Endothelial cell of umbilical vein (primary cell): ENCODE results near the gene ABCD3. TPM values are rescaled to one million over a fixed set of nuclear protein-coding genes. Genes with fewer than 3 reads are reported as not detected.

Experiments used
- BruUV-seq: library from RNA; stranded (reverse); fragments of 400-500 nt; replicated peaks from 2 replicates; lab custom pipeline; 2021; lab: Mats Ljungman, UMichigan
- CTCF ChIA-PET: fragments of 300-600, 350-600 bp; sonication (Branson Sonifier 250); formaldehyde crosslinking; loops from one replicate; lab custom pipeline; 2021; ENCODE audit warnings: antibody characterized with exemption, inconsistent platforms; lab: Charles Lee
- POLR2A ChIA-PET: fragments of 300-600, 350-600 bp; sonication (Branson Sonifier 250); formaldehyde crosslinking; loops from one replicate; lab custom pipeline; 2021; ENCODE audit warnings: antibody characterized with exemption, inconsistent platforms; lab: Charles Lee
- DNase-seq: peaks from one replicate; pipeline ENCODE4 v3.0.0-alpha.2; 2011; ENCODE audit warnings: low read depth, low spot score
- FAIRE-seq: peaks from 2 replicates; lab custom pipeline; 2011; peaks lifted over from hg19 to GRCh38; lab: Jason Lieb, UNC
- H2AFZ ChIP-seq: 2 replicates; pipeline ENCODE4 v1.6.0; 2012; ENCODE audit warnings: low read depth, low read length, control low read depth, inconsistent platforms
- H3K27ac ChIP-seq: 2 replicates; pipeline ENCODE4 v1.5.1; 2011; ENCODE audit warnings: low read depth, mild to moderate bottlenecking, control low read depth, low read length, moderate library complexity; ENCODE audit not compliant: insufficient read depth
- H3K27me3 ChIP-seq, 2 experiments: 2 replicates each; pipeline versions ENCODE4 v1.6.0 to v1.6.1; 2011; ENCODE audit warnings: low read length in 2 of 2, mixed read lengths in 1 of 2; ENCODE audit not compliant: control insufficient read depth in 2 of 2, insufficient read depth in 2 of 2
- H3K36me3 ChIP-seq, 2 experiments: 2 replicates in 1 of 2; 3 replicates in 1 of 2; pipeline ENCODE4 v1.5.1; 2011; ENCODE audit warnings: low read length in 2 of 2, mild to moderate bottlenecking in 1 of 2, moderate library complexity in 1 of 2; ENCODE audit not compliant: control insufficient read depth in 2 of 2, insufficient read depth in 2 of 2; ENCODE audit errors: extremely low read depth in 1 of 2
- H3K4me1 ChIP-seq: 3 replicates; pipeline ENCODE4 v1.5.1; 2011; ENCODE audit warnings: mild to moderate bottlenecking, low read length; ENCODE audit not compliant: control insufficient read depth, insufficient read depth; ENCODE audit errors: extremely low read depth
- H3K4me2 ChIP-seq: 2 replicates; pipeline ENCODE4 v1.6.1; 2011; ENCODE audit warnings: low read length, control low read depth, mixed read lengths; ENCODE audit not compliant: insufficient read depth
- H3K4me3 ChIP-seq, 3 experiments: fragments of 200-600 bp in 1 of 3; sonication (generic), shearing (Covaris generic) in 1 of 3; replicated peaks in 1 of 3; 2 replicates each; pipeline ENCODE4 v1.5.1; 2011 to 2016; ENCODE audit warnings: control low read depth in 3 of 3, low read length in 3 of 3, mild to moderate bottlenecking in 2 of 3, inconsistent platforms in 1 of 3, low read depth in 1 of 3, moderate library complexity in 1 of 3; ENCODE audit not compliant: insufficient read depth in 1 of 3
- H3K79me2 ChIP-seq: 2 replicates; pipeline ENCODE4 v1.6.0; 2012; ENCODE audit warnings: low read length, inconsistent platforms; ENCODE audit not compliant: control insufficient read depth, insufficient read depth
- H3K9ac ChIP-seq: replicated peaks from 2 replicates; pipeline ENCODE3; 2011; ENCODE audit warnings: low read length, control low read depth; ENCODE audit not compliant: insufficient read depth; ENCODE audit errors: extremely low read depth
- H3K9me1 ChIP-seq: replicated peaks from 3 replicates; pipeline ENCODE4 v1.6.0; 2011; ENCODE audit warnings: mild to moderate bottlenecking, low read length; ENCODE audit not compliant: control insufficient read depth, insufficient read depth; ENCODE audit errors: extremely low read depth
- H3K9me3 ChIP-seq: replicated peaks from 2 replicates; pipeline ENCODE4 v1.5.1; 2012; ENCODE audit warnings: low read length, inconsistent platforms; ENCODE audit not compliant: control insufficient read depth, insufficient read depth
- H4K20me1 ChIP-seq: replicated peaks from 2 replicates; pipeline ENCODE3; 2011; ENCODE audit warnings: mild to moderate bottlenecking, low read length; ENCODE audit not compliant: control insufficient read depth, insufficient read depth; ENCODE audit errors: extremely low read depth
- EZH2 ChIP-seq: IDR thresholded peaks from 2 replicates; pipeline ENCODE4 v1.6.1; 2012; ENCODE audit warnings: borderline replicate concordance, low read depth, mild to moderate bottlenecking, moderate library complexity, low read length, inconsistent platforms; ENCODE audit not compliant: severe bottlenecking
- FOS ChIP-seq: IDR thresholded peaks from 2 replicates; pipeline ENCODE4 v1.6.1; 2011; ENCODE audit warnings: mild to moderate bottlenecking, low read length, moderate library complexity, borderline replicate concordance; ENCODE audit not compliant: insufficient read depth
- GATA2 ChIP-seq: IDR thresholded peaks from 2 replicates; pipeline ENCODE4 v1.7.0; 2011; ENCODE audit warnings: low read depth, mild to moderate bottlenecking, moderate library complexity, mixed read lengths, low read length; ENCODE audit not compliant: insufficient read length, insufficient read depth
- JUN ChIP-seq: IDR thresholded peaks from 2 replicates; pipeline ENCODE4 v1.6.1; 2011; ENCODE audit warnings: borderline replicate concordance, low read depth; ENCODE audit not compliant: insufficient read length, insufficient read depth
- MYC ChIP-seq: IDR thresholded peaks from one replicate; pipeline ENCODE4 v1.6.1; 2011; ENCODE audit warnings: mild to moderate bottlenecking, low read depth, low read length
- POLR2A ChIP-seq: IDR thresholded peaks from 2 replicates; pipeline ENCODE4 v1.6.1; 2012; ENCODE audit warnings: low read depth, mild to moderate bottlenecking, control low read depth, low read length
- POLR2AphosphoS5 ChIP-seq: IDR thresholded peaks from 2 replicates; pipeline ENCODE4 v1.6.1; 2012; ENCODE audit warnings: low read depth, mild to moderate bottlenecking, control low read depth, low read length, moderate library complexity; ENCODE audit not compliant: insufficient read depth
- dilution Hi-C: fragments of 300-500 bp; cut with MboI; formaldehyde crosslinking; loops from one replicate; pipeline ENCODE4 v1.15.0; 2019; ENCODE audit warnings: low sequenced_read_pairs; ENCODE audit not compliant: extremely low pct_ligation_motif_present
- intact Hi-C: fragments of 100-400 bp; cut with micrococcal nuclease; formaldehyde crosslinking; loops from one replicate; pipeline ENCODE4 v1.10.0; 2022
- polyA plus RNA-seq, 4 experiments: library from polyadenylated mRNA; depleted of rRNA in 3 of 4; stranded (reverse) in 3 of 4; unstranded in 1 of 4; fragments of >200 nt; gene quantifications; 2 replicates each; pipeline versions ENCODE4 v1.2.1 to v1.2.3, GENCODE V29; 2011 to 2012; ENCODE audit warnings: missing spikeins in 1 of 4
- total RNA-seq: library from RNA; stranded (reverse); gene quantifications from 2 replicates; pipeline ENCODE4 v1.2.3, GENCODE V29; 2021
- TF ChIP-seq, protein P1 (sequence below), 2 donors: IDR thresholded peaks; 1 replicate in 1 of 2; 2 replicates in 1 of 2; pipeline ENCODE4 v1.5.1; 2011; ENCODE audit warnings: low read length in 2 of 2, mild to moderate bottlenecking in 2 of 2, moderate library complexity in 2 of 2, control low read depth in 1 of 2, inconsistent platforms in 1 of 2, low read depth in 1 of 2; ENCODE audit not compliant: insufficient read depth in 1 of 2; ENCODE audit errors: extremely low read depth in 1 of 2

ABCD3 gene
- total and polyA plus RNA-seq, 2 donors (not counting 3 experiments of a cell fraction or from before 2014, with no cell fraction given), result 6.3 to 31.6 TPM

DNA sequence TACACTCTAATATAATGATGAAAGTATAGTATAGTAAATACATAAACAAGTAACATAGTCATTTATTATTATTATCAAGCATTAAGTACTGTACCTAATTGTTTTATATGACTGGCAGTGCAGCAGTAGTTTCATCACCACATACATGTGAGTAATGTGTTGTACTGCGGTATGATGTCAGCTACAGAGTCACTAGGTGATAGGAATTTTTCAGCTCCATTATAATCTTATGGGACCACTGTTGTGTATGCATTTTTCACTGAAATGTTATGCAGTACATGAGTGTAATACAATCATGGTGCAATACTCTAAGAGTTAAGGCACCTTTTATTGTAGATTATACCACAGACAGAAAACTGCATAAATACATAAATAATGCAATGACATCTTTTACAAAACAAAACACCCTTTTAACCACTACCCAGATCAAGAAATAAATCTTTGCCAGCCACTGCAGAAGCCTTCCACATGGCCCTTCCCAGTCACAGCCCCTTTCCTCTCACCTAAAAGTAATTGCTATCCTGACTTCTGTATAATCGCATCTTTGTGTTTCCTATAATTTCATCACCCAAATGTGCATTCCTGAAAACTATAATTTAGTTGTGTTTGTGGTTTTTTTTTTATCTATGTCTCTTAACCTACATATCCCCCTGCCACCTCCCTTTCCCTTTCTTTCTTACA, 16.3 kb downstream of the ABCD3 start:
- Histone ChIP-seq H3K79me2 (peaks cover 4% of the 10 kb centered on the region), H3K4me2 (no peak overlapping the region), H3K27me3 (no peaks in the 10 kb centered on the region), H4K20me1 (peaks cover 2% of the 10 kb centered on the region), H3K9me1 (no peaks in the 10 kb centered on the region), H3K9ac (no peak overlapping the region), H3K4me3 (no peak overlapping the region), H3K4me1 (no peaks in the 10 kb centered on the region), H3K9me3 (no peaks in the 10 kb centered on the region), H2AFZ (no peak overlapping the region), H3K27ac (no peak overlapping the region), H3K36me3 (no peaks in the 10 kb centered on the region)
- DNase-seq (no peak), FAIRE-seq (no peak)
- no TSS peak for BruUV-seq
- TF ChIP-seq POLR2AphosphoS5 (no peak), MYC (no peak), FOS (no peak), JUN (no peak), POLR2A (no peak), EZH2 (no peak), GATA2 (no peak)
- TF ChIP-seq, protein P1, sequence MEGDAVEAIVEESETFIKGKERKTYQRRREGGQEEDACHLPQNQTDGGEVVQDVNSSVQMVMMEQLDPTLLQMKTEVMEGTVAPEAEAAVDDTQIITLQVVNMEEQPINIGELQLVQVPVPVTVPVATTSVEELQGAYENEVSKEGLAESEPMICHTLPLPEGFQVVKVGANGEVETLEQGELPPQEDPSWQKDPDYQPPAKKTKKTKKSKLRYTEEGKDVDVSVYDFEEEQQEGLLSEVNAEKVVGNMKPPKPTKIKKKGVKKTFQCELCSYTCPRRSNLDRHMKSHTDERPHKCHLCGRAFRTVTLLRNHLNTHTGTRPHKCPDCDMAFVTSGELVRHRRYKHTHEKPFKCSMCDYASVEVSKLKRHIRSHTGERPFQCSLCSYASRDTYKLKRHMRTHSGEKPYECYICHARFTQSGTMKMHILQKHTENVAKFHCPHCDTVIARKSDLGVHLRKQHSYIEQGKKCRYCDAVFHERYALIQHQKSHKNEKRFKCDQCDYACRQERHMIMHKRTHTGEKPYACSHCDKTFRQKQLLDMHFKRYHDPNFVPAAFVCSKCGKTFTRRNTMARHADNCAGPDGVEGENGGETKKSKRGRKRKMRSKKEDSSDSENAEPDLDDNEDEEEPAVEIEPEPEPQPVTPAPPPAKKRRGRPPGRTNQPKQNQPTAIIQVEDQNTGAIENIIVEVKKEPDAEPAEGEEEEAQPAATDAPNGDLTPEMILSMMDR (IDR thresholded peaks at IDR 0.05; ENCODE audit: extremely low read depth in 1 of 2, insufficient read depth in 1 of 2, low read depth in 1 of 2, low read length in 2 of 2), result no peak
- ChIA-PET POLR2A (no interaction called here), CTCF (no interaction called here)
- dilution Hi-C loops (no loop called here), intact Hi-C loops (no loop called here)
